ENCODE measurements around the gene ADGRF1.

GRCh38 chr6:46985943-46986342, 56.2 kb downstream of the ADGRF1 start:
- no peak for TF ChIP-seq EP300 (IDR thresholded peaks at IDR 0.05)
- no peak for TF ChIP-seq CTCF (IDR thresholded peaks at IDR 0.05)

Data from tibial nerve (tissue), 4 donors.